Gastrocnemius medialis (tissue), 4 donors: ENCODE data around the gene KBTBD6.

ENCODE experiments used
- CTCF ChIP-seq, 5 experiments: fragments of 450-650 bp in 3 of 5; fragments of 200-600 bp in 2 of 5; sonication (generic) in 2 of 5; IDR thresholded peaks in 4 of 5; conservative IDR thresholded peaks in 1 of 5; 1 replicate in 4 of 5; 2 replicates in 1 of 5; pipeline ENCODE4 v1.5.1; 2016 to 2019; ENCODE audit warnings: antibody characterized with exemption in 5 of 5, mild to moderate bottlenecking in 3 of 5, moderate library complexity in 3 of 5
- POLR2A ChIP-seq, 2 donors: fragments of 450-650 bp; IDR thresholded peaks; one replicate each; pipeline ENCODE4 v1.6.1; 2017; ENCODE audit warnings: antibody characterized with exemption in 2 of 2, mild to moderate bottlenecking in 2 of 2, moderate library complexity in 2 of 2

DNA sequence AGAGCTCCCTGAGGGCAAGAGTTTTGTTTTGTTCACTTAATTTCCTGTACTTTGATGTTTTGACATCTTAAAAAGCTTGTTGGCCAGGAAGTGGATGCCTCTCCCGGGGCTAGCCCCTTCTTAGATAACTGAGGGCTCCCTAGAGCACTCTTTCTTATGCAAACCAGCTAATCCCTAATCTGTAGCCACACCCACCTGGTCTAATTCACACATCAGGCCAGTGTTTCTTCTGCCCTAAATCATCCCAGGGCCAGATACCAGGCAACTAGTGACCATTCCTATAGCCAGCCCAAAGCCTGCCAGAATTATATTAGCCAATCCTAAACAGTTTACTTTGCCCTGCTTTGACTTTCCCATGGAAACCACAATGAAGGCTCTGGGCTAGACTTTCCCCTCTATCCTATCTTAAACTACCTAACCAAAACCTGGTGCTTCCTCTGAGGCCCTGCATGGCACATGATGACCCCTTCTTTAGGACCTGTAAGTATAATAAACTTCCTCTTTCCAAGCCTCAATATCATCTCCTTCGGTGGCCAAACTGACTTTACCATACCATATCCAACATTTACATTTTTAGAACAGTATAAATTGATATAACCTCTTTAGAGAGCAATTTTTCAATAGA lies 46.5 kb downstream of the KBTBD6 start:
- TF ChIP-seq CTCF (IDR thresholded peaks at IDR 0.05 in 4 of 5, conservative IDR thresholded peaks at IDR 0.05 in 1 of 5): no peak
- TF ChIP-seq POLR2A (IDR thresholded peaks at IDR 0.05): no peak
